Neural crest cell (in vitro differentiated cells): ENCODE measurements around the gene MELTF. TPM values are rescaled to one million over a fixed set of nuclear protein-coding genes. Genes with fewer than 3 reads are reported as not detected.

Source experiments
- DNase-seq: peaks from one replicate; pipeline ENCODE4 v3.0.0; 2021; ENCODE audit warnings: low read depth, mixed read lengths, low spot score
- H3K27ac Mint-ChIP-seq: one replicate; pipeline ENCODE4 v1.8.0; 2021; ENCODE audit warnings: mild to moderate bottlenecking, mixed read lengths; ENCODE audit not compliant: unreplicated experiment
- H3K27me3 Mint-ChIP-seq: 2 replicates; pipeline ENCODE4 v1.8.0; 2021; ENCODE audit warnings: low read depth, mild to moderate bottlenecking, mixed read lengths
- H3K36me3 Mint-ChIP-seq: 2 replicates; pipeline ENCODE4 v1.8.0; 2021; ENCODE audit warnings: low read depth, mild to moderate bottlenecking, mixed read lengths
- H3K4me1 Mint-ChIP-seq: 2 replicates; pipeline ENCODE4 v1.8.0; 2021; ENCODE audit warnings: mixed read lengths
- H3K4me3 Mint-ChIP-seq: one replicate; pipeline ENCODE4 v1.8.0; 2021; ENCODE audit warnings: mild to moderate bottlenecking, mixed read lengths
- H3K9me3 Mint-ChIP-seq: 2 replicates; pipeline ENCODE4 v1.8.0; 2021; ENCODE audit warnings: mixed read lengths
- total RNA-seq: library from RNA; stranded (reverse); gene quantifications from 2 replicates; pipeline ENCODE4 v1.2.1, GENCODE V29; 2021
- TF ChIP-seq, protein P1 (sequence below): fragments of 200-600 bp; sonication (generic); conservative IDR thresholded peaks from 2 replicates; pipeline ENCODE4 v1.5.0; 2021; ENCODE audit warnings: antibody characterized with exemption, mild to moderate bottlenecking

Gene MELTF
- total RNA-seq, 1 donor from 2014 or later = 3.9 TPM

GRCh38 chr3:196983186-196983585, 46.4 kb downstream of the MELTF start:
- peaks cover 7% of the 10 kb centered on the region for H3K4me1 Mint-ChIP-seq
- peaks cover 9% of the 10 kb centered on the region for H3K9me3 Mint-ChIP-seq
- no peak overlapping the region for H3K27ac Mint-ChIP-seq
- TF ChIP-seq, protein P1, sequence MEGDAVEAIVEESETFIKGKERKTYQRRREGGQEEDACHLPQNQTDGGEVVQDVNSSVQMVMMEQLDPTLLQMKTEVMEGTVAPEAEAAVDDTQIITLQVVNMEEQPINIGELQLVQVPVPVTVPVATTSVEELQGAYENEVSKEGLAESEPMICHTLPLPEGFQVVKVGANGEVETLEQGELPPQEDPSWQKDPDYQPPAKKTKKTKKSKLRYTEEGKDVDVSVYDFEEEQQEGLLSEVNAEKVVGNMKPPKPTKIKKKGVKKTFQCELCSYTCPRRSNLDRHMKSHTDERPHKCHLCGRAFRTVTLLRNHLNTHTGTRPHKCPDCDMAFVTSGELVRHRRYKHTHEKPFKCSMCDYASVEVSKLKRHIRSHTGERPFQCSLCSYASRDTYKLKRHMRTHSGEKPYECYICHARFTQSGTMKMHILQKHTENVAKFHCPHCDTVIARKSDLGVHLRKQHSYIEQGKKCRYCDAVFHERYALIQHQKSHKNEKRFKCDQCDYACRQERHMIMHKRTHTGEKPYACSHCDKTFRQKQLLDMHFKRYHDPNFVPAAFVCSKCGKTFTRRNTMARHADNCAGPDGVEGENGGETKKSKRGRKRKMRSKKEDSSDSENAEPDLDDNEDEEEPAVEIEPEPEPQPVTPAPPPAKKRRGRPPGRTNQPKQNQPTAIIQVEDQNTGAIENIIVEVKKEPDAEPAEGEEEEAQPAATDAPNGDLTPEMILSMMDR = no peak
- no peak overlapping the region for H3K4me3 Mint-ChIP-seq
- H3K36me3 Mint-ChIP-seq = peaks cover 9% of the 10 kb centered on the region
- no peak for DNase-seq
- no peaks in the 10 kb centered on the region for H3K27me3 Mint-ChIP-seq

- Mint-ChIP-seq H3K27ac (no peak overlapping the region), H3K36me3 (peaks cover 9% of the 10 kb centered on the region), H3K4me3 (no peak overlapping the region), H3K27me3 (no peaks in the 10 kb centered on the region), H3K9me3 (peaks cover 9% of the 10 kb centered on the region), H3K4me1 (peaks cover 7% of the 10 kb centered on the region)
- DNase-seq = no peak
- TF ChIP-seq, protein P1 = no peak
These were observed 48.0 kb downstream of the MELTF start for GRCh38 chr3:196981657-196982056.

DNA sequence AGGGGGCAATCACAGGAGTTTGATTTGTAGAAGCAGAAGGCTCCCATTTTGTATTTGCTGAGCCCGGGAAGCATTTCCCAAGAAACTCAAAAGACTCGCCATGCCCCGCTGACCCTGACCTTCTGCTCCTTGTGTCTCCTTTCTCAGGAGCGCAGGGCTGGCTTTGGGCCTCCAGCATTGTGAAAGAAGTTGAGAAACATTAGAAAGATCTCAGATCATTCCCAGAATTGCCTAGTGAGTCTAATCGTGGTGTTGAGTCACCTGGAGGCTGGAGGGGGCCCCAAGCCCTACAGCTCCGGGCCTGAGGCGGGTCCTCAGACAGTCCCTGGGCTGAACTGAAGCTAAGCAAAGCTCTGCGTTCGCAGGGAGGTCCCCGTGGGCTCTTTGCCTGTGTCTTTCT, 50.1 kb downstream of the MELTF start:
- peaks cover 9% of the 10 kb centered on the region for H3K36me3 Mint-ChIP-seq
- no peak for DNase-seq
- no peaks in the 10 kb centered on the region for H3K27me3 Mint-ChIP-seq
- peaks cover 7% of the 10 kb centered on the region for H3K4me1 Mint-ChIP-seq
- peaks cover 9% of the 10 kb centered on the region for H3K9me3 Mint-ChIP-seq
- no peak overlapping the region for H3K4me3 Mint-ChIP-seq
- H3K27ac Mint-ChIP-seq = no peak overlapping the region
- TF ChIP-seq, protein P1 = no peak

GRCh38 chr3:196976941-196977340, 52.7 kb downstream of the MELTF start:
- Mint-ChIP-seq H3K9me3 (peaks cover 5% of the 10 kb centered on the region), H3K4me3 (no peak overlapping the region), H3K4me1 (peaks cover 7% of the 10 kb centered on the region), H3K27ac (no peak overlapping the region), H3K36me3 (peaks cover 5% of the 10 kb centered on the region), H3K27me3 (no peaks in the 10 kb centered on the region)
- TF ChIP-seq, protein P1 = no peak
- no peak for DNase-seq

DNA sequence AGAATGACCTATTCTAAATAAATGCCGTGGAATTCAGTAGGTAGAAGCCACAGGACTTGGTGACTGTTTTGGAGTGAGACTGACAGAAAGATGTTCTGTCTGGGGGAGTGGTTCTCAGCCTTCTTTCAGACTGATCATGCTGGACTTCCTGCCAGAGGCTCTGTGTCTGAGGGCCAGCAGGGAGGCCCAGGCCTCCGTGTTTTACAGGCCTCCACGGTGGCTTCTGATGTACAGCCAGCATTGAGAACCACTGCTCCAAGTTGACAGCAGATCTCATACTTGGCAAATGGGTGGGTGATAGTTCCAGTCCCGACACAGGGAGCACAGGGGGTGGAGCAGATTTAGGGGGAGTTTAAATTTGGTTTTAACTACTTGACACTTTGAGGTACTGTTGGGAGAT, 54.3 kb downstream of the MELTF start:
- Mint-ChIP-seq H3K36me3 (peaks cover 2% of the 10 kb centered on the region), H3K4me1 (peaks cover 7% of the 10 kb centered on the region), H3K4me3 (no peak overlapping the region), H3K27me3 (peaks cover 13% of the 10 kb centered on the region), H3K27ac (peak overlapping the region; percentile 31), H3K9me3 (no peaks in the 10 kb centered on the region)
- DNase-seq = no peak
- TF ChIP-seq, protein P1 = no peak

GRCh38 chr3:196974661-196975060, 55.0 kb downstream of the MELTF start:
- Mint-ChIP-seq H3K27ac (no peak overlapping the region), H3K4me3 (no peak overlapping the region), H3K4me1 (peaks cover 7% of the 10 kb centered on the region), H3K9me3 (no peaks in the 10 kb centered on the region), H3K36me3 (peaks cover 2% of the 10 kb centered on the region), H3K27me3 (peaks cover 17% of the 10 kb centered on the region)
- no peak for DNase-seq
- TF ChIP-seq, protein P1 = no peak
